HG02763 (cell line): ENCODE measurements around the gene CADPS2.
"Not testable (repeated sequence)": the region's sequence is repeated elsewhere in the genome, so short reads cannot be mapped to it uniquely, and the experiment has no call there.

Experiments
- ATAC-seq: cut with Tn5 transposase; IDR thresholded peaks from one replicate; pipeline ENCODE4 v1.9.1; 2021; ENCODE audit warnings: mild to moderate bottlenecking, moderate library complexity; ENCODE audit not compliant: unreplicated experiment

The CADPS2 gene

GRCh38 chr7:122717356-122718089 is 168.7 kb downstream of the CADPS2 start:
- no peak for ATAC-seq

DNA sequence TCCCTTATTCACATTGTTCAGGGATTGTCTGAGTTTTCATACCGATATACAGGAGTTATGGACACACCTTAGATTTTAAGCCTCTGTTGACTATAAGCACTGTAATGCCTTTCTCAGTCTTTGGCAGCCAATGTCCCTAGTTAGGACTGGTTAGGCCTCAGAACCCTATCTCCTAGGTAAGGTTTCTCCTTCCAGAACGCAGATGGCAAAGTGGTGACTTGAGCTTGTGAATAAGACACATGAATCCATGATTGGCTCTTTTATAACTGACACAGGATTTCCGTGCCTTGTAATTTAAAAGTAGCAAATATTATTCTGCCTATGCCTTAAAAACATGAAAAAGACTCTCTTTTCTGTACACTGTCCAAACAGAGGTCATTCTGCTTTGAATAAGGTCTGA is 171.1 kb downstream of the CADPS2 start:
- ATAC-seq, result no peak

DNA sequence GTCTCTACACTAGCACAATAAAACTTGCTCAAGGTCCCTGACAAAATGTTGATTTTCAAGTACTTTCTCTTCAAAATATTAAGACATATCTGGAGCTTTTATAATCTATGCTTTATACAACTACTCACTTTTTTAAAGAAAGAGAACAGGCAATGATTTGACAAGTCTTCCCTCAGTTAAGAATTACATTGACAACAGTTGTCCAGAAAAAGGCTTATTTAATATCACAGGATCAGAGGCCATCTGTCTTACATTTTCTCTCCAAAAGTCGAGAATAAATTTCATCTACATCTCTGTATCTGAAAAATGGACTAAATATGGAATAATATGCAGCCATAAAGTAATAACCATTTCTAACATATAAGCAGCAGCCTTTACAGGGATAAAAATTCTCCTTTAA is 175.3 kb downstream of the CADPS2 start:
- no peak for ATAC-seq

GRCh38 chr7:122709930-122710646 is 176.2 kb downstream of the CADPS2 start:
- no peak for ATAC-seq

GRCh38 chr7:122706836-122707235 is 179.4 kb downstream of the CADPS2 start:
- no peak for ATAC-seq

DNA sequence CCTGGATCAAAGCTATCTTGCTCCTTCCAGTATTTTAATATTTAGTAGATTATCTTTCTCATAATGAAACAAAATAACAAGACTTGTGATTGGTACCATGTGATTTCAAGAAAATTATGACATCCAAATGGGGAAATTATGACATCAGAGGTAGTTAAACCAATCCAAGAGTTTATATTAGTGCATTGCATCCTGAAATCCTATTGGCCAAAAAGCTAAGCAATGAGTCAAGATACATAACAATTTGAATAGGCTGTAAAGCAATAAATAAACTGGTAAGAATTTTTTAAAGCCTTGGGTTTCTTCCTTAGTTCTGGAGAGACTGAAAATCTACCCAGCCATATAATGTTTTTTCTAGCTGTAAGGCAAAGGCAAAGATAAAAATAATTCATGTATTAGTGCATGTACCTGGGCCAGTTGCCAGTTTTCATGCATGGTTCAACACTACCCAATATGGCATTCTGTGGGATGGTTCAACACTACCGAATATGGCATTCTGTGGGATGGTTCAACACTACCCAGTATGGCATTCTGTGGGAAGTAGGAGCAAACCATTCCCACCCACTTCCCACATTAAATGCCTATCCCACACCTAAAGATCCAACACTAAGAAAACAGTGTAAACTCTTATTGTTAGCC is 183.3 kb downstream of the CADPS2 start, which contains the start of gene RNF148:
Gene RNF148 (minus strand): TSS at position 51 of the 639 bp plus-strand sequence. CDS start 172 bp downstream, outside the sequence.
- ATAC-seq, result no peak

DNA sequence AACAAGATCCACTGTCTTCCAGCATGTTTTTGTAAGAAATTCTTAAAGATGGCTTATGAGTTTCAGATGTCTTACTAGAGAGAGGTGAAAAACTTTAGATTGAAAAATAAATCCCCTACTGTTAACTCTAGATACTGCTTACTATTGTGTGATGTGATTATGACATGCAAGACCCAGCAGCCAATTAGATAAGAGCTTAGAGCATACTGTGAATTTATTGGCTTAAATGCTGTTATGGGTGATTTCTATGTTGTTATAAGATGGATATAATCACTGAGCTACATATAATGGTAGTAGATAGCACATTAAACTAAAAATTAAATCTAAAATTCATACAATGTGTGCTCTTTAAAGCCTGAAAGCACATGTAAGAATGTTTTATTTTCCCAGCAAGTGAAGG is 187.2 kb downstream of the CADPS2 start, which contains the start of gene RNF133:
Gene RNF133 (minus strand): TSS at position 101 of the 400 bp plus-strand sequence. CDS start 199 bp downstream, outside the sequence.
- no peak for ATAC-seq

DNA sequence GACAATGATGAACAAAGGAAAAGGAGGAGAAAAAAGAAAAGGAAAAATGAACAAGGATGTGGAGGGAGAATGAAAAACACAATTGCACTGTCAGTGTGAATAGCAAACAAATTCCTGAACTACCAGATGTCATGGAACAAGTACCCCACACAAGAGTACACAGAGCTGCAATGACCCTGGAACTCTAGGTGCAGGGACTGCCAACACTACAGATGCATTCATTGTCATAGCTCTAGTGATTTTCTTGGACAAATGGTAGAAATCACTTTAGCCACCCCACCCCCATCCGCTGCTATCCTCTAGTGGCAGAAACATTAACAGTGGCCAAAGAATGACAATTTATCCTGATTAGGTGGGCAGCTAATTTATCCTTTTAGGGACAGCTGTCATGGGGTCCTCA is 190.4 kb downstream of the CADPS2 start:
- no peak for ATAC-seq

GRCh38 chr7:122694697-122695096 is 191.6 kb downstream of the CADPS2 start:
- no peak for ATAC-seq

DNA sequence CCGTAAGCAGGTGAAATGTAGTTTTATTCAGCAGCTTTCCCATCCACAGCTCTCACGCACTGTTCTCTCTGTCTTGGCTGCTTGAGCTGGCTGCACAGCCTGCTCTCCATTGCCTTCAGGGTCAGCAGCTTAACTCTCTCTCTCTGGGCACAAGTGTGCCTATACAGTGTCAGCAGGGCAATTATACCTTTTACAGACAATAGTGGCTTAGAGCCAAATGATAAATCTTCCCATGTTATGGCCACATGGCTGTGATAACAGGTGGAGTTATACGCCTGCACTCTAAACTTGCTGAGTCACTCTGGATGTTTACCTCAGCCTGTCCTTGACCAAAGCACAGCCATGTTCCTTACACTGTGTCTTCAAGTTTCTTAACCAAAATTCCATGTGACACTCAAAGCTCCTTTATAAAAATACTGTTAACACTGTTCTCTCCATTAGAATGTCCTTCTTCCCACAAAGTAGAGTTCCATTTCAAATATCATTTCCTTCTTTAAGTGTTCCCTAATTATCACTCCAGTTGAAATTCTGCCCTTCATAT is 193.4 kb downstream of the CADPS2 start:
- ATAC-seq, result no peak

DNA sequence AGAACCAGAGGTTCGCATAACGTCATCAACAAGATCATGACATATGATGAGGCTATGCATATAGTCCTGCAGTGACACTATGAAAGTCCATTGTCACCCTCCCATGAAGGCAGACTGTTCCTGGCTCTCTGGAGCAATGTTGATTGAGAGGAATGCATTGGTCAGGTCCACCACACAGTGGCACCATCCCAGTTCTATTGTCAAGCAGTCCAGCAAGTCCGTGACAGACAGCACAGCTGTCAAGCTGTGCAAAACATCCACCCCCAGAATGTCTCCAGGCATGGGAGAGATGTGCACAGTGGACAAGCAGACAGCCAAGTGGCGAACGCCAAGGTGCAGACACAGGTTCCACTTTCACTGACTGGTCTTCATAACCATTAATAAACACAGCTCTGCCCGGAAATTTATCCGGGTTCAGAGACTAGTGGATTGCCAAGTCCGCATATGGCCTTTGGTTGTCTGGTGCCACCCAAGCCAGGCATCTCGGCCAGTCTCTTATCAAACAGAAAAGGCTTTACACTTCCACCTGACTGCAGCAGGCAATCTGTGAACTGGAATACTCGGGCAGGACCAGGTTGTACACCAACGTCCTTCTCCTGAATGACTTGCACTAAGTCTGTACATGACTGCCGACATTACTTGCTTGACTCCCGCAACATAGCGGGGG is 194.6 kb downstream of the CADPS2 start:
- no peak for ATAC-seq

DNA sequence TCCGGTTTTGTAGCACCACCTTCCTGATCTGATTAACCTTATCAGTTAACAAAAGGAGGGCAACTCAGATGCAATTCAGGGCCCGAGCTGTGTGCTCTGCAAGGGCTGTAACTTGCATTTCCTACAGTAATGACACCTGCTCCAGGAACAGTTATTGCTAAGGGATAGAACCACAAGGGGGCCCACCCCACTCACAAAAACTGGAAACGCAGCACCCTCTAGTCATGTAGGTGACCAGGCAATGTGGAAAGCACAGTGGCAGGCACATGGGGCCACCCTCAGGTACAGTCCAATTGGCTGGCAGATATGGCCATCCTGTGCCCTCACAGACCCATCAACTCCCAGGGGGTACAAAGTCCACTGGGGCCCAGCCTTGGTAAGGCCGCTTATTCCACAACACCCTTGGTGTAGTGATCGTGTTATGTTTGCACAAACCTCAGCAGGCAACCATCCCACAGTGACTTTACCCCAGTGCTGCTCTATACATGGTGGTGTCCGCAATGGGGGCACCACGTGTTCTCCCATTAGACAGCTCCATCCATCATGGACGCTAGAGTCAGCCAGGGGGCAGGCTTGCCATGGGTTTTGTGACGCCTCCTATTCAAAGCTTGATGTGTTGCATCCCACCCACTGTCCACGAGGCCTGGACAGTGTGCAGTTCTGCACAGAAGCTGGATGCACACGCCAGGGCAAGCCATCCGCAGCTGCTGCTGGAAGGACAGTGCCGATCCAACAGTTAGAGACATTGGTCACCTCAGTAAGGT is 196.7 kb downstream of the CADPS2 start:
- ATAC-seq, result no peak

GRCh38 chr7:122688400-122688998 is 197.8 kb downstream of the CADPS2 start:
- no peak for ATAC-seq

DNA sequence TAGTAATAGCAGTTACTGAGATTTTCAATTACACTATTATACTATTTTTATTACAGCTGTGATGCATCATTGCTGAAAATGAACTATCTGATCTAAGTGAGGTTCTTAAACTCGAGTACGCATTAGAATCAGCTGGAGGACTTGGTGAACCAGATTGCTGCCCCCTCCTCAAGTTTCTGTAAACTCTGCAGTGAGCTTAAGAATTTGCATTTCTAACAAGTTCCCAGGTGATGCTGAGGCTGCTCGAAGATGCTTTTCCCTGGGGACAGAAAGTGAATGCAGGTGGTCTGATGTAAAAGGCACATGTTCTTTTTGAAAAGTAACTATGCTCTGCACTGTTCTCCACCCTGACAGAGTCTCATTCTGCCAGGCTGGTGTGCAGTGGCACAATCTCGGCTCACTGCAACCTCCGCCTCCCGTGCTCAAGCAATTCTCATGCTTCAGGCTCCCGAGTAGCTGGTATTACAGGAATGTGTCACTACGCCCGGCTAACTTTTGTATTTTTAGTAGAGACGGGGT is 199.8 kb downstream of the CADPS2 start:
- ATAC-seq, result no peak

DNA sequence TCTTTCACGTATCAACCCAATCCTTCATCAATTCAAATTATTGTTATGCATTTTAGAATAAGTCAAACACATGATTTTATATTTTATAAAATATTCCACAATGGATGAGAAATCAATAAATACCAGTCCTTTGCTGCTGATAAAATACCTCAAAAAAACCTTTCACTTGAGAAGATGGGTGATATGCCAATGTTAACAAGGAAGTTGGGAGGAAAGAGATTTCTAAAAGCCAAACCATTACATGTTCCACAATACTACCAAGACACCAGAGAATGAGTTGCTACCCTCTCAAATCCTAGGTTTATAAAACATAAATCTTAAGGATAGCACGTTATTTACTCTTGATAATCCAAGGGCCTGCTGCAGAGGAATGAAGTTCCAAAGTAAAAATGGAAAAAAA is 201.8 kb downstream of the CADPS2 start:
- ATAC-seq, result no peak

- no peak for ATAC-seq
Measured at GRCh38 chr7:122682815-122683550, 203.3 kb downstream of the CADPS2 start.

DNA sequence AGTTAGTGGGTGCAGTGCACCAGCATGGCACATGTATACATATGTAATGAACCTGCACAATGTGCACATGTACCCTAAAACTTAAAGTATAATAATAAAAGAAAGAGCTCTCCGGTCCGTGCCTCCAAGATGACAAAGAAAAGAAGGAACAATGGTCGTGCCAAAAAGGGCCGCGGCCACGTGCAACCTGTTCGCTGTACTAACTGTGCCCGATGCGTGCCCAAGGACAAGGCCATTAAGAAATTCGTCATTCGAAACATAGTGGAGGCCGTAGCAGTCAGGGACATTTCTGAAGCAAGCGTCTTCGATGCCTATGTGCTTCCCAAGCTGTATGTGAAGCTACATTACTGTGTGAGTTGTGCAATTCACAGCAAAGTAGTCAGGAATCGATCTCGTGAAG is 205.1 kb downstream of the CADPS2 start:
- ATAC-seq, result not testable (repeated sequence)

GRCh38 chr7:122679813-122680212 is 206.4 kb downstream of the CADPS2 start:
- no peak for ATAC-seq

- not testable (repeated sequence) for ATAC-seq
Measured at GRCh38 chr7:122679269-122679709, 207.0 kb downstream of the CADPS2 start.
